Brain microvascular endothelial cell (primary cell): Measurements from ENCODE around the gene SIGLEC1.
A peak's percentile ranks its signal among the peaks of the same experiment; 100 is the strongest.

Experiments
- DNase-seq: peaks from one replicate; pipeline ENCODE4 v3.0.0-alpha.2; 2020
- H3K27ac ChIP-seq: fragments of 250-450 bp; sonication (Bioruptor Pico); 2 replicates; pipeline ENCODE4 v1.5.1; 2020; ENCODE audit warnings: mild to moderate bottlenecking, moderate library complexity
- H3K27me3 ChIP-seq: fragments of 250-450 bp; sonication (Bioruptor Pico); replicated peaks from 2 replicates; pipeline ENCODE4 v1.5.1; 2020; ENCODE audit warnings: mild to moderate bottlenecking
- H3K36me3 ChIP-seq: fragments of 250-450 bp; sonication (Bioruptor Pico); replicated peaks from 2 replicates; pipeline ENCODE4 v1.5.1; 2020; ENCODE audit warnings: mild to moderate bottlenecking
- H3K4me3 ChIP-seq: 2 replicates; pipeline ENCODE4 v1.5.1; 2011; ENCODE audit warnings: low read depth, mild to moderate bottlenecking, control low read depth, low read length, moderate library complexity
- CTCF ChIP-seq: IDR thresholded peaks from 2 replicates; pipeline ENCODE4 v1.5.1; 2011; ENCODE audit warnings: low read depth, mild to moderate bottlenecking, moderate library complexity, low read length, control low read depth, inconsistent platforms; ENCODE audit errors: missing control alignments
- in situ Hi-C: cut with HindIII; loops from 2 replicates; pipeline ENCODE4 v1.10.0; 2017; ENCODE audit warnings: low sequenced_read_pairs, low pct_ligation_motif_present

SIGLEC1 gene

GRCh38 chr20:3670945-3671344, 41.5 kb downstream of the SIGLEC1 start:
- no peak overlapping the region for H3K27ac ChIP-seq
- H3K4me3 ChIP-seq = no peak overlapping the region
- H3K36me3 ChIP-seq = no peaks in the 10 kb centered on the region
- in situ Hi-C loops = no loop called here
- no peak for TF ChIP-seq CTCF
- peaks cover 3% of the 10 kb centered on the region for H3K27me3 ChIP-seq
- DNase-seq = no peak

GRCh38 chr20:3670511-3670910, 41.9 kb downstream of the SIGLEC1 start:
- in situ Hi-C loops = no loop called here
- DNase-seq = no peak
- H3K36me3 ChIP-seq = no peaks in the 10 kb centered on the region
- peaks cover 3% of the 10 kb centered on the region for H3K27me3 ChIP-seq
- no peak overlapping the region for H3K4me3 ChIP-seq
- H3K27ac ChIP-seq = no peak overlapping the region
- peak; percentile 30 for TF ChIP-seq CTCF

- no peaks in the 10 kb centered on the region for H3K27me3 ChIP-seq
- no peak for TF ChIP-seq CTCF
- in situ Hi-C loops = no loop called here
- no peak overlapping the region for H3K27ac ChIP-seq
- no peaks in the 10 kb centered on the region for H3K36me3 ChIP-seq
- no peak for DNase-seq
- no peak overlapping the region for H3K4me3 ChIP-seq
Measured at GRCh38 chr20:3669710-3670367, 42.6 kb downstream of the SIGLEC1 start.

- Histone ChIP-seq H3K4me3 (no peak overlapping the region), H3K27ac (no peak overlapping the region), H3K27me3 (peaks cover 6% of the 10 kb centered on the region), H3K36me3 (no peaks in the 10 kb centered on the region)
- in situ Hi-C loops = no loop called here
- DNase-seq = no peak
- no peak for TF ChIP-seq CTCF
Measured at GRCh38 chr20:3667434-3668037, 44.9 kb downstream of the SIGLEC1 start.

- in situ Hi-C loops = no loop called here
- H3K36me3 ChIP-seq = no peaks in the 10 kb centered on the region
- H3K27me3 ChIP-seq = peaks cover 32% of the 10 kb centered on the region
- no peak overlapping the region for H3K4me3 ChIP-seq
- H3K27ac ChIP-seq = no peak overlapping the region
- TF ChIP-seq CTCF = no peak
- DNase-seq = no peak
Measured at GRCh38 chr20:3663858-3664257, 48.5 kb downstream of the SIGLEC1 start.
